Lung microvascular endothelial cell (primary cell): ENCODE data around the gene SYCE3. TPM values are rescaled to one million over a fixed set of nuclear protein-coding genes. Genes with fewer than 3 reads are reported as not detected.

Source experiments
- DNase-seq, 2 donors: peaks; one replicate each; pipeline versions ENCODE4 v3.0.0 to v3.0.0-alpha.2; 2010; ENCODE audit warnings: low read depth in 2 of 2
- total RNA-seq: library from RNA; depleted of rRNA; stranded (reverse); fragments of >200 nt; gene quantifications from 2 replicates; pipeline ENCODE4 v1.2.1, GENCODE V29; 2014

The SYCE3 gene
- total RNA-seq, 1 donor from 2014 or later = not detected

- DNase-seq = no peak
Measured at GRCh38 chr22:50503475-50504145, 59.1 kb downstream of the SYCE3 start.

GRCh38 chr22:50502628-50503474 is 59.9 kb downstream of the SYCE3 start:
- no peak for DNase-seq

DNA sequence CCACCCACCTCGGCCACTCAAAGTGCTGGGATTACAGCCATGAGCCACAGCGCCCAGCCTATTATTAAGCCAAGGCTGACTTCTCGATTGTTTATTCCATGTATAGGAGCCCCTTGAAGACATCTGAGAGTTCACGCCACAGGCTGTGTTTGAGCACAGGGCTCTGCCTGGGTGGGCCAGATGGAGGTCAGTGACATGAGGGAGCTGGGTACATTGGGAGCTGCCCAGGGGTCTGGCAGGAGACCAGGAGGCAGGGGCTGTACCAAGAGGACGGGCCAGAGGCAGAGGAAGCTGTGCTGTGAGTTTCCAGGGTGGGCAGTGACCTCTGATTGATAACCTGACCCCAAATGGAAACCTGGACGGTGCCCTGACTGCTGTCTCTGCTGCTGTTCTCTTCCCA is 60.6 kb downstream of the SYCE3 start:
- no peak for DNase-seq

Other genes starting within 250 kb of the SYCE3 start
- 0.65 and 1.8 TPM in 2 replicates for gene DENND6B, start 235.9 kb downstream of the SYCE3 start, total RNA-seq
- gene PPP6R2, start 219.6 kb downstream of the SYCE3 start, total RNA-seq = 32.9 and 37.7 TPM in 2 replicates
- 19.8 and 35.3 TPM in 2 replicates for gene SBF1, start 87.9 kb downstream of the SYCE3 start, total RNA-seq
- 0.22 and 0.99 TPM in 2 replicates for gene ADM2, start 81.4 kb downstream of the SYCE3 start, total RNA-seq
- gene MIOX, start 76.1 kb downstream of the SYCE3 start, total RNA-seq = not detected in 2 replicates
- gene LMF2, start 55.2 kb downstream of the SYCE3 start, total RNA-seq = 18.7 and 27.0 TPM in 2 replicates
- gene NCAPH2, start 54.7 kb downstream of the SYCE3 start, total RNA-seq = 14.5 and 17.0 TPM in 2 replicates
- 1.3 and 2.4 TPM in 2 replicates for gene SCO2, start 37.3 kb downstream of the SYCE3 start, total RNA-seq
- gene TYMP, start 32.9 kb downstream of the SYCE3 start, total RNA-seq = 8.9 and 19.8 TPM in 2 replicates
- gene KLHDC7B, start 17.0 kb downstream of the SYCE3 start, total RNA-seq = not detected in 2 replicates
- 1.5 and 5.2 TPM in 2 replicates for gene CPT1B, start 15.5 kb upstream of the SYCE3 start, total RNA-seq
- 20.5 and 25.4 TPM in 2 replicates for gene CHKB, start 19.9 kb upstream of the SYCE3 start, total RNA-seq
- 0.20 and 0.22 TPM in 2 replicates for gene MAPK8IP2, start 37.9 kb upstream of the SYCE3 start, total RNA-seq
- 8.7 and 11.3 TPM in 2 replicates for gene ARSA, start 65.2 kb upstream of the SYCE3 start, total RNA-seq
- gene SHANK3, start 109.9 kb upstream of the SYCE3 start, total RNA-seq = 7.6 and 11.5 TPM in 2 replicates
- gene ACR, start 175.3 kb upstream of the SYCE3 start, total RNA-seq = under 0.01 and 0.20 TPM in 2 replicates
- gene RABL2B, start 220.7 kb upstream of the SYCE3 start, total RNA-seq = 2.0 and 6.2 TPM in 2 replicates